Measurements from ENCODE around the gene UVRAG.
"Not testable (repeated sequence)": the region's sequence is repeated elsewhere in the genome, so short reads cannot be mapped to it uniquely, and the experiment has no call there.

The UVRAG gene

GRCh38 chr11:75968021-75968625 is 153.1 kb downstream of the UVRAG start:
- DNase-seq (ENCODE audit: low read depth), result no peak

GRCh38 chr11:75969626-75970308 is 154.8 kb downstream of the UVRAG start:
- DNase-seq (ENCODE audit: low read depth), result no peak

- not testable (repeated sequence) for DNase-seq (ENCODE audit: low read depth)
Measured at GRCh38 chr11:75973710-75974109, 158.7 kb downstream of the UVRAG start.

- DNase-seq (ENCODE audit: low read depth), result not testable (repeated sequence)
Measured at GRCh38 chr11:75979075-75979474, 164.1 kb downstream of the UVRAG start.

GRCh38 chr11:75979479-75980027 is 164.5 kb downstream of the UVRAG start:
- not testable (repeated sequence) for DNase-seq (ENCODE audit: low read depth)

- no peak for DNase-seq (ENCODE audit: low read depth)
Measured at GRCh38 chr11:75980031-75980430, 165.0 kb downstream of the UVRAG start.

- no peak for DNase-seq (ENCODE audit: low read depth)
Measured at GRCh38 chr11:75981546-75981945, 166.5 kb downstream of the UVRAG start.

- DNase-seq (ENCODE audit: low read depth), result no peak
Measured at GRCh38 chr11:75982309-75982708, 167.3 kb downstream of the UVRAG start.

- DNase-seq (ENCODE audit: low read depth), result no peak
Measured at GRCh38 chr11:75986966-75987365, 172.0 kb downstream of the UVRAG start.

- no peak for DNase-seq (ENCODE audit: low read depth)
Measured at GRCh38 chr11:75993126-75993525, 178.1 kb downstream of the UVRAG start.

- DNase-seq (ENCODE audit: low read depth), result no peak
Measured at GRCh38 chr11:75994616-75995015, 179.6 kb downstream of the UVRAG start.

GRCh38 chr11:75996523-75997442 is 181.8 kb downstream of the UVRAG start:
- DNase-seq (ENCODE audit: low read depth), result no peak

GRCh38 chr11:76004400-76004799 is 189.4 kb downstream of the UVRAG start:
- no peak for DNase-seq (ENCODE audit: low read depth)

- no peak for DNase-seq (ENCODE audit: low read depth)
Measured at GRCh38 chr11:76005756-76006155, 190.7 kb downstream of the UVRAG start.

GRCh38 chr11:76007166-76007565 is 192.2 kb downstream of the UVRAG start:
- DNase-seq (ENCODE audit: low read depth), result no peak

GRCh38 chr11:76008474-76008873 is 193.5 kb downstream of the UVRAG start:
- no peak for DNase-seq (ENCODE audit: low read depth)

- DNase-seq (ENCODE audit: low read depth), result no peak
Measured at GRCh38 chr11:76010051-76010450, 195.0 kb downstream of the UVRAG start.

GRCh38 chr11:76013526-76013925 is 198.5 kb downstream of the UVRAG start:
- DNase-seq (ENCODE audit: low read depth), result no peak

GRCh38 chr11:76023236-76024068 is 208.4 kb downstream of the UVRAG start:
- DNase-seq (ENCODE audit: low read depth), result no peak

GRCh38 chr11:76025068-76025467 is 210.1 kb downstream of the UVRAG start:
- DNase-seq (ENCODE audit: low read depth), result no peak

- DNase-seq (ENCODE audit: low read depth), result no peak
Measured at GRCh38 chr11:76025817-76026216, 210.8 kb downstream of the UVRAG start.

- DNase-seq (ENCODE audit: low read depth), result no peak
Measured at GRCh38 chr11:76026281-76026680, 211.3 kb downstream of the UVRAG start.

All from activated T-helper 9 cell treated with anti-CD3 and anti-CD28 coated beads, Interleukin-2, amount 50 U/mL, for 16 hours (primary cell).